GM23248 (cell line): ENCODE data around the gene PRPS1. TPM values are rescaled to one million over a fixed set of nuclear protein-coding genes. Genes with fewer than 3 reads are reported as not detected.
A peak's percentile ranks its signal among the peaks of the same experiment; 100 is the strongest.

Source experiments
- DNase-seq: peaks from one replicate; pipeline ENCODE4 v3.0.0-alpha.2; 2015
- H2AFZ ChIP-seq: fragments of 200-600 bp; sonication (generic); 2 replicates; pipeline ENCODE4 v1.6.1; 2016; ENCODE audit warnings: antibody characterized with exemption
- H3F3A ChIP-seq: fragments of 200-600 bp; sonication (generic); 2 replicates; pipeline ENCODE4 v1.6.1; 2016; ENCODE audit warnings: mild to moderate bottlenecking, antibody characterized with exemption, mixed run types; ENCODE audit not compliant: insufficient read depth
- H3K27ac ChIP-seq: fragments of 200-600 bp; sonication (generic); 2 replicates; pipeline ENCODE4 v1.5.1; 2016; ENCODE audit warnings: mild to moderate bottlenecking
- H3K27me3 ChIP-seq: fragments of 200-600 bp; sonication (generic); replicated peaks from 2 replicates; pipeline ENCODE4 v1.6.1; 2016; ENCODE audit warnings: mild to moderate bottlenecking; ENCODE audit not compliant: insufficient read depth
- H3K36me3 ChIP-seq: fragments of 200-600 bp; sonication (generic); 2 replicates; pipeline ENCODE4 v1.6.1; 2016; ENCODE audit warnings: low read depth, mild to moderate bottlenecking
- H3K4me1 ChIP-seq: fragments of 200-600 bp; sonication (generic); 2 replicates; pipeline ENCODE4 v1.6.1; 2016; ENCODE audit warnings: mild to moderate bottlenecking; ENCODE audit not compliant: insufficient read depth
- H3K4me2 ChIP-seq: fragments of 200-600 bp; sonication (generic); one replicate; pipeline ENCODE4 v1.6.1; 2016; ENCODE audit warnings: mild to moderate bottlenecking; ENCODE audit not compliant: unreplicated experiment
- H3K4me3 ChIP-seq: fragments of 200-600 bp; sonication (generic); 2 replicates; pipeline ENCODE4 v1.5.1; 2016; ENCODE audit warnings: mild to moderate bottlenecking
- H3K79me2 ChIP-seq: fragments of 200-600 bp; sonication (generic); 2 replicates; pipeline ENCODE4 v1.6.1; 2016; ENCODE audit warnings: mild to moderate bottlenecking; ENCODE audit not compliant: insufficient read depth
- H3K9ac ChIP-seq: fragments of 200-600 bp; sonication (generic); 2 replicates; pipeline ENCODE4 v1.6.1; 2016; ENCODE audit warnings: mild to moderate bottlenecking
- H3K9me2 ChIP-seq: fragments of 200-600 bp; sonication (generic); 2 replicates; pipeline ENCODE4 v1.6.1; 2016; ENCODE audit warnings: mixed run types, mild to moderate bottlenecking, moderate library complexity; ENCODE audit not compliant: insufficient read depth
- H3K9me3 ChIP-seq: fragments of 200-600 bp; sonication (generic); one replicate; pipeline ENCODE4 v1.6.1; 2017; ENCODE audit warnings: low read depth
- H4K20me1 ChIP-seq: fragments of 200-600 bp; sonication (generic); 2 replicates; pipeline ENCODE4 v1.6.0; 2016; ENCODE audit not compliant: insufficient read depth
- EZH2 ChIP-seq: fragments of 200-600 bp; sonication (generic); IDR thresholded peaks from 2 replicates; pipeline ENCODE4 v1.6.1; 2018; ENCODE audit warnings: antibody characterized with exemption, mild to moderate bottlenecking; ENCODE audit not compliant: insufficient read depth, poor library complexity, severe bottlenecking
- EZH2phosphoT487 ChIP-seq: fragments of 200-600 bp; sonication (generic); IDR thresholded peaks from 2 replicates; pipeline ENCODE4 v1.6.1; 2018; ENCODE audit warnings: antibody characterized with exemption, moderate library complexity, mild to moderate bottlenecking, low read depth; ENCODE audit not compliant: insufficient read depth
- WGBS, 2 experiments: methylation state at CpG; one replicate each; pipeline ENCODE4 v1.1.6; 2015 to 2017; ENCODE audit warnings: low lambda C conversion rate in 2 of 2, low coverage in 1 of 2; ENCODE audit errors: missing lambda C conversion rate in 2 of 2; 5-methylcytosine and 5-hydroxymethylcytosine counted together
- in situ Hi-C: fragments of 300-500 bp; cut with MboI; formaldehyde crosslinking; loops from 2 replicates; pipeline ENCODE4 v1.15.0; 2020
- polyA plus RNA-seq: library from polyadenylated mRNA; unstranded; fragments of >200 nt; fragmentation: Nextera tagmentation; extraction: Ambion mirVana; gene quantifications from 2 replicates; pipeline ENCODE4 v1.2.1, GENCODE V29; 2016
- total RNA-seq: library from RNA; depleted of rRNA; stranded (reverse); fragments of >200 nt; shearing (Covaris generic); gene quantifications from 2 replicates; pipeline ENCODE4 v1.2.3, GENCODE V29; 2014

The PRPS1 gene
- total and polyA plus RNA-seq, 2 experiments from 2014 or later, result 76.7 to 87.7 TPM

DNA sequence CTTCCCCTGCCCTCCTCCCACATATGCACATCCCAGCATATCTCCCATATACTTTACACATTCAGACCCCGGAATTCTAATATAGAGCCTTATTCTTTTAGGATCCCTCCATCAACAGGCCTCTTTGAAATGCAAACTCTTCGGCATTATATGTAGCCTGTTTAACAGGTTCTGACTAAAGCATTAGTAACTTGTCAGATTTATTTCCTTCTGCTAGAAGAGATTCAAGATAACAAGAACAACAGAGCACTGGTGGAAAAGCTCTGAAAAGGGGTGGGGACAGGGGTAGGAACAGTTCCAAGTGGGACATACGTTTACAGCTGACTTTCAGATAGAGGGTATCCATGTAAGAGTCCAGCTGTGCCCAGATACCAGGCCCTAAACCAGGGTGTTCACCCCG lies 31.7 kb upstream of the PRPS1 start:
- Histone ChIP-seq H3K4me1 (no peaks in the 10 kb centered on the region), H3K9ac (no peak overlapping the region)
- in situ Hi-C loops, result no loop called here

DNA sequence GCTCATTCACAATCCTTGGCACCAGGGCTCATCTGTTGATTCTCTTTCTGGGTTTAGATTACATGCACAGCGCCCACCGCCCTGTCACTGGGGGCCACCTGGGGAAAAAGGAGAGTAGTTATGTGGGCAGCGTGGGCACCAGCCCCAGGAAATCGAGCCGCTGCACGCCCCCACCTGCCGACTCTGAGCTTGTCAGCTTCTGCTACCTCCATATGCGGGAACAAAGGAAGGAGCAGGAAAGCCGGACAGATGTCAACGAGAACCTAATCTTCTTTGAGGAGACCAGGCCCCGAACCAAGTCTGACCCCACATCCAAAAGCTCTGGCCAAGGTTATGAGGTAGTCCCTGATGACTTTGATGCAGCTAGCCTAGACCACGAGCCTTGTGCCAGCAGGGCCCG lies 31.0 kb upstream of the PRPS1 start:
- Histone ChIP-seq H2AFZ (no peak overlapping the region), H3K9ac (no peak overlapping the region), H3F3A (no peaks in the 10 kb centered on the region), H3K27me3 (no peaks in the 10 kb centered on the region), H3K9me3 (no peaks in the 10 kb centered on the region), H3K4me3 (no peak overlapping the region), H3K27ac (no peak overlapping the region), H3K4me2 (no peak overlapping the region), H3K4me1 (no peaks in the 10 kb centered on the region), H3K9me2 (no peaks in the 10 kb centered on the region), H3K79me2 (no peaks in the 10 kb centered on the region), H3K36me3 (no peaks in the 10 kb centered on the region), H4K20me1 (no peaks in the 10 kb centered on the region)
- in situ Hi-C loops, result no loop called here
- TF ChIP-seq EZH2phosphoT487, result no peak
- no peak for TF ChIP-seq EZH2
- 79 to 82% methylated on average over 7 to 13 of the region's 13 CpGs for WGBS, 2 experiments
- no peak for DNase-seq

More for the DNA sequence above, 31.7 kb upstream of the PRPS1 start:
- H3K79me2 ChIP-seq, result no peaks in the 10 kb centered on the region
- no peak overlapping the region for H3K4me2 ChIP-seq
- no peak for TF ChIP-seq EZH2phosphoT487
- no peak for TF ChIP-seq EZH2
- no peak overlapping the region for H2AFZ ChIP-seq
- no peaks in the 10 kb centered on the region for H4K20me1 ChIP-seq
- H3K36me3 ChIP-seq, result no peaks in the 10 kb centered on the region
- DNase-seq, result no peak
- no peak overlapping the region for H3K4me3 ChIP-seq
- H3K27ac ChIP-seq, result no peak overlapping the region
- no peaks in the 10 kb centered on the region for H3F3A ChIP-seq
- H3K9me2 ChIP-seq, result no peaks in the 10 kb centered on the region
- no peaks in the 10 kb centered on the region for H3K9me3 ChIP-seq
- no peaks in the 10 kb centered on the region for H3K27me3 ChIP-seq
- 81 to 86% methylated on average over 4 of the region's 4 CpGs for WGBS, 2 experiments

DNA sequence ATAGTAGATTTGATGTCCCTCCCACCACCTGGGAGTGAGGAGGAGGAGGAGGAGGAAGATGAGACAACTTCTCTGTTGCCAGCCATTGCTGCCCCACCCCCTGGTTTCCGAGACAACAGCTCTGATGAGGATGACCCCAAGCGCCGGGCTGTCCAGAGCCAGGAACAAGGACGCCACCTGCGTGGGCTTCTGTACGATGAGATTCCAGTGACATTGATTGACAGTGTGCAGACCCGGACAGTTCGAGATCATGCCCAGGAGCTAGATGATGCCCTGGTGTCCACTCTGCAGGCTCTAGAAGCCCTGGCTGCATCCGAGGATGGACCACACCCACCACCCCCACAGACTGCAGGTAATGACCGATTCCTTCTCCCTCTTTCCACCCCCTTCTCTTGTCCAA lies 30.5 kb upstream of the PRPS1 start:
- no peak overlapping the region for H3K4me3 ChIP-seq
- no peaks in the 10 kb centered on the region for H3F3A ChIP-seq
- DNase-seq, result no peak
- 76 to 90% methylated on average over 4 to 8 of the region's 10 CpGs for whole genome bisulfite sequencing, 2 experiments
- H2AFZ ChIP-seq, result no peak overlapping the region
- TF ChIP-seq EZH2 (no peak), EZH2phosphoT487 (no peak)
- H4K20me1 ChIP-seq, result no peaks in the 10 kb centered on the region
- H3K27me3 ChIP-seq, result no peaks in the 10 kb centered on the region
- H3K9me3 ChIP-seq, result no peaks in the 10 kb centered on the region
- no peaks in the 10 kb centered on the region for H3K9me2 ChIP-seq
- H3K79me2 ChIP-seq, result no peaks in the 10 kb centered on the region
- in situ Hi-C loops, result no loop called here
- no peaks in the 10 kb centered on the region for H3K36me3 ChIP-seq
- no peaks in the 10 kb centered on the region for H3K4me1 ChIP-seq
- no peak overlapping the region for H3K4me2 ChIP-seq
- H3K9ac ChIP-seq, result no peak overlapping the region
- no peak overlapping the region for H3K27ac ChIP-seq

DNA sequence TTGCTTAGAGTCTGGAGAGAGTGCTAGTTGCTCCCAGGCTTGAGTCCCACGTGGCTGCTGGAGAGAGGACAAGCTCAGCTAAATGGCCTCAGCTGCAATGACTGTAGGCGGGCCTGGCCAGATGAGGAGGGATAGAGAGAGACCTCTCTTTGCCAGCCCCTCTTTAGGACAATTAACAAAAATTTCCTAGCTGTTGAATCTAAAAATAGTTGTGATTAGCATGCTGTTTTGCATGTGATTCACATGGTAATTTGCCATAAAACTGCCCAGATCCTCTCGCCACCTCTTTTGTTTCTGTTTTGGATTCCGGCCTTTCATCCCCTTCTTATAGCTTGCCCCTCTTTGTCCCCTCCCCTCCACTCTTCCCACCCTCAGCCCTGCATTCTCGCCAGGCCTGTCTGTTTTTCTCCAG lies 28.9 kb upstream of the PRPS1 start:
- Histone ChIP-seq H2AFZ (no peak overlapping the region), H4K20me1 (no peaks in the 10 kb centered on the region), H3K9ac (no peak overlapping the region), H3K9me3 (no peaks in the 10 kb centered on the region), H3K4me3 (no peak overlapping the region), H3K4me2 (no peak overlapping the region), H3K27ac (no peak overlapping the region), H3K79me2 (no peaks in the 10 kb centered on the region), H3F3A (no peaks in the 10 kb centered on the region), H3K4me1 (no peaks in the 10 kb centered on the region), H3K36me3 (no peaks in the 10 kb centered on the region), H3K9me2 (no peaks in the 10 kb centered on the region), H3K27me3 (no peaks in the 10 kb centered on the region)
- TF ChIP-seq EZH2phosphoT487, result no peak
- no peak for TF ChIP-seq EZH2
- in situ Hi-C loops, result no loop called here
- 52 to 68% methylated on average over 3 to 5 of the region's 5 CpGs for WGBS, 2 experiments
- DNase-seq, result no peak

DNA sequence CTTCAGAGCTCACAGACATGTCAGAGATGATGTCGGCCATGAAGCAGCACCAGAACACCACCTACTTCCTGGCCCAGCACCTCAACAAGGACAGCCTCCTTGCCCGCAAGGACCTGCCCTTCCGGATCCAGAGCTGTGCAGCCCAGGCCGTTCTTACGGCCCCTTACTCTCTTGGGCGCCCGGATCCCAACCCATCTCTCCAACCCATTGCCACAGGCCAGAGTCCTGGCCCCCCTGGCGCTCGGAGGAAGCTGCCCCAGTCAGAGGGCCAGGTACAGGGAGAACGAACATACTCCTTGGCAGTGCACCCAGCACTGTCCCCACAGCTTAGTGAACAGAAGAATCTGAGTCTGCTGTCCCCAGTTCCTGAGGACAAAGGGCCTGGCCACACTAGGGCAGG lies 27.9 kb upstream of the PRPS1 start:
- Histone ChIP-seq H3K27me3 (no peaks in the 10 kb centered on the region), H3K4me1 (no peaks in the 10 kb centered on the region), H3K27ac (no peak overlapping the region), H3K4me3 (no peak overlapping the region), H3K4me2 (no peak overlapping the region), H3K36me3 (no peaks in the 10 kb centered on the region), H4K20me1 (no peaks in the 10 kb centered on the region), H3K9me3 (no peaks in the 10 kb centered on the region), H3K9me2 (no peaks in the 10 kb centered on the region), H2AFZ (no peak overlapping the region), H3K79me2 (no peaks in the 10 kb centered on the region), H3F3A (no peaks in the 10 kb centered on the region), H3K9ac (no peak overlapping the region)
- in situ Hi-C loops, result no loop called here
- TF ChIP-seq EZH2 (no peak), EZH2phosphoT487 (no peak)
- DNase-seq, result peak; percentile 6
- 94 to 100% methylated on average over 8 of the region's 10 CpGs for WGBS, 2 experiments
